GM21528 (cell line): ENCODE measurements around the gene OR8K1.

Source experiments
- ATAC-seq: cut with Tn5 transposase; IDR thresholded peaks from one replicate; pipeline ENCODE4 v1.9.1; 2021; ENCODE audit warnings: mild to moderate bottlenecking, moderate library complexity; ENCODE audit not compliant: unreplicated experiment, low FRiP score

OR8K1 gene

GRCh38 chr11:56345739-56346138 lies at the start of gene OR8K1:
OR8K1 (plus strand) TSS chr11:56346039; CDS start chr11:56346039, 0 bp downstream.
- ATAC-seq = no peak

- ATAC-seq = no peak
Observed at GRCh38 chr11:56296898-56297297, 48.9 kb upstream of the OR8K1 start.

- no peak for ATAC-seq
Observed at GRCh38 chr11:56307836-56308235, 38.0 kb upstream of the OR8K1 start.

- no peak for ATAC-seq
Observed at GRCh38 chr11:56314844-56315243, 31.0 kb upstream of the OR8K1 start, which contains the start of gene OR8K3. OR8K3 (plus strand) TSS chr11:56315144; CDS start chr11:56318307, 3,163 bp downstream.

GRCh38 chr11:56331861-56332491 lies 13.9 kb upstream of the OR8K1 start:
- no peak for ATAC-seq

- no peak for ATAC-seq
Observed at GRCh38 chr11:56333156-56333555, 12.7 kb upstream of the OR8K1 start.

GRCh38 chr11:56340289-56340688 lies 5.5 kb upstream of the OR8K1 start:
- ATAC-seq = no peak

- no peak for ATAC-seq
Observed at GRCh38 chr11:56353991-56354390, 8.2 kb downstream of the OR8K1 start, which contains the start of gene OR8J1. OR8J1 (plus strand) TSS chr11:56354291; CDS start chr11:56360247, 5,956 bp downstream.

- no peak for ATAC-seq
Observed at GRCh38 chr11:56375324-56375723, 29.5 kb downstream of the OR8K1 start, which contains the start of gene OR8U1. OR8U1 (plus strand) TSS chr11:56375624; CDS start chr11:56375624, 0 bp downstream.

- ATAC-seq = no peak
Observed at GRCh38 chr11:56380120-56380519, 34.3 kb downstream of the OR8K1 start.

GRCh38 chr11:56394381-56394780 lies 48.5 kb downstream of the OR8K1 start:
- ATAC-seq = no peak

- no peak for ATAC-seq
Observed at GRCh38 chr11:56396047-56396446, 50.2 kb downstream of the OR8K1 start.
